HUES6 (cell line): ENCODE measurements around the gene ID4.

Experiments used
- H3K27ac ChIP-seq: 2 replicates; pipeline ENCODE4 v1.7.0; 2013; ENCODE audit warnings: low read depth, mild to moderate bottlenecking, low read length, inconsistent platforms
- H3K27me3 ChIP-seq: 2 replicates; pipeline ENCODE4 v1.6.1; 2013; ENCODE audit warnings: low read length; ENCODE audit not compliant: control insufficient read depth, insufficient read depth
- H3K36me3 ChIP-seq: 2 replicates; pipeline ENCODE4 v1.6.1; 2013; ENCODE audit warnings: low read length; ENCODE audit not compliant: control insufficient read depth, insufficient read depth
- H3K4me1 ChIP-seq: 2 replicates; pipeline ENCODE4 v1.6.1; 2013; ENCODE audit warnings: low read length; ENCODE audit not compliant: control insufficient read depth, insufficient read depth
- H3K4me3 ChIP-seq: 2 replicates; pipeline ENCODE4 v1.5.1; 2013; ENCODE audit warnings: low read depth, low read length
- H3K9ac ChIP-seq: one replicate; pipeline ENCODE4 v1.6.1; 2013; ENCODE audit warnings: mild to moderate bottlenecking, low read length
- H3K9me3 ChIP-seq: 2 replicates; pipeline ENCODE4 v1.6.1; 2013; ENCODE audit warnings: low read depth, low read length; ENCODE audit not compliant: control insufficient read depth, insufficient read depth

Gene ID4

GRCh38 chr6:19864285-19864684 is 27.1 kb downstream of the ID4 start:
- no peaks in the 10 kb centered on the region for H3K27me3 ChIP-seq
- H3K4me3 ChIP-seq: no peak overlapping the region
- no peak overlapping the region for H3K27ac ChIP-seq
- H3K9ac ChIP-seq: no peak overlapping the region
- H3K9me3 ChIP-seq: no peaks in the 10 kb centered on the region
- H3K4me1 ChIP-seq: no peaks in the 10 kb centered on the region
- no peaks in the 10 kb centered on the region for H3K36me3 ChIP-seq

- H3K9ac ChIP-seq: no peak overlapping the region
- no peaks in the 10 kb centered on the region for H3K4me1 ChIP-seq
- H3K36me3 ChIP-seq: no peaks in the 10 kb centered on the region
- H3K9me3 ChIP-seq: no peaks in the 10 kb centered on the region
- no peak overlapping the region for H3K27ac ChIP-seq
- H3K4me3 ChIP-seq: no peak overlapping the region
- H3K27me3 ChIP-seq: no peaks in the 10 kb centered on the region
Measured at GRCh38 chr6:19865178-19865577, 28.0 kb downstream of the ID4 start.

- Histone ChIP-seq H3K36me3 (no peaks in the 10 kb centered on the region), H3K4me3 (no peak overlapping the region), H3K4me1 (no peaks in the 10 kb centered on the region), H3K9ac (no peak overlapping the region), H3K27ac (no peak overlapping the region), H3K9me3 (no peaks in the 10 kb centered on the region), H3K27me3 (no peaks in the 10 kb centered on the region)
Measured at GRCh38 chr6:19866173-19866984, 29.2 kb downstream of the ID4 start.

- no peaks in the 10 kb centered on the region for H3K27me3 ChIP-seq
- H3K36me3 ChIP-seq: no peaks in the 10 kb centered on the region
- no peak overlapping the region for H3K9ac ChIP-seq
- no peak overlapping the region for H3K4me3 ChIP-seq
- no peak overlapping the region for H3K27ac ChIP-seq
- no peaks in the 10 kb centered on the region for H3K4me1 ChIP-seq
- no peaks in the 10 kb centered on the region for H3K9me3 ChIP-seq
Measured at GRCh38 chr6:19866985-19867627, 29.9 kb downstream of the ID4 start.

GRCh38 chr6:19869464-19869863 is 32.3 kb downstream of the ID4 start:
- no peaks in the 10 kb centered on the region for H3K36me3 ChIP-seq
- H3K9ac ChIP-seq: no peak overlapping the region
- no peaks in the 10 kb centered on the region for H3K27me3 ChIP-seq
- no peak overlapping the region for H3K27ac ChIP-seq
- no peak overlapping the region for H3K4me3 ChIP-seq
- no peaks in the 10 kb centered on the region for H3K4me1 ChIP-seq
- no peaks in the 10 kb centered on the region for H3K9me3 ChIP-seq

- H3K9me3 ChIP-seq: no peaks in the 10 kb centered on the region
- H3K36me3 ChIP-seq: no peaks in the 10 kb centered on the region
- H3K4me3 ChIP-seq: no peak overlapping the region
- H3K27me3 ChIP-seq: no peaks in the 10 kb centered on the region
- H3K9ac ChIP-seq: no peak overlapping the region
- H3K27ac ChIP-seq: no peak overlapping the region
- H3K4me1 ChIP-seq: no peaks in the 10 kb centered on the region
Measured at GRCh38 chr6:19870322-19870721, 33.2 kb downstream of the ID4 start.

GRCh38 chr6:19873031-19873430 is 35.9 kb downstream of the ID4 start:
- H3K36me3 ChIP-seq: no peaks in the 10 kb centered on the region
- no peak overlapping the region for H3K9ac ChIP-seq
- H3K27me3 ChIP-seq: no peaks in the 10 kb centered on the region
- H3K4me1 ChIP-seq: no peaks in the 10 kb centered on the region
- H3K9me3 ChIP-seq: no peaks in the 10 kb centered on the region
- no peak overlapping the region for H3K4me3 ChIP-seq
- no peak overlapping the region for H3K27ac ChIP-seq

GRCh38 chr6:19876672-19877071 is 39.5 kb downstream of the ID4 start:
- no peaks in the 10 kb centered on the region for H3K27me3 ChIP-seq
- no peak overlapping the region for H3K4me3 ChIP-seq
- H3K27ac ChIP-seq: no peak overlapping the region
- no peaks in the 10 kb centered on the region for H3K36me3 ChIP-seq
- no peaks in the 10 kb centered on the region for H3K9me3 ChIP-seq
- no peaks in the 10 kb centered on the region for H3K4me1 ChIP-seq
- no peak overlapping the region for H3K9ac ChIP-seq

GRCh38 chr6:19879663-19880062 is 42.5 kb downstream of the ID4 start:
- Histone ChIP-seq H3K36me3 (no peaks in the 10 kb centered on the region), H3K27me3 (no peaks in the 10 kb centered on the region), H3K9me3 (no peaks in the 10 kb centered on the region), H3K27ac (no peak overlapping the region), H3K9ac (no peak overlapping the region), H3K4me3 (no peak overlapping the region), H3K4me1 (no peaks in the 10 kb centered on the region)

- Histone ChIP-seq H3K9me3 (no peaks in the 10 kb centered on the region), H3K4me1 (no peaks in the 10 kb centered on the region), H3K27ac (no peak overlapping the region), H3K36me3 (no peaks in the 10 kb centered on the region), H3K9ac (no peak overlapping the region), H3K27me3 (no peaks in the 10 kb centered on the region), H3K4me3 (no peak overlapping the region)
Measured at GRCh38 chr6:19880066-19880465, 42.9 kb downstream of the ID4 start.

- no peak overlapping the region for H3K27ac ChIP-seq
- H3K27me3 ChIP-seq: no peaks in the 10 kb centered on the region
- no peak overlapping the region for H3K4me3 ChIP-seq
- no peak overlapping the region for H3K9ac ChIP-seq
- no peaks in the 10 kb centered on the region for H3K4me1 ChIP-seq
- H3K36me3 ChIP-seq: no peaks in the 10 kb centered on the region
- H3K9me3 ChIP-seq: 0 out of 2 replicates have a peak, but pooled peaks cover 3% of the 10 kb centered on the region
Measured at GRCh38 chr6:19891451-19891850, 54.3 kb downstream of the ID4 start.
